Measurements from ENCODE around the gene POU3F2. TPM values are rescaled to one million over a fixed set of nuclear protein-coding genes. Genes with fewer than 3 reads are reported as not detected.
A peak's percentile ranks its signal among the peaks of the same experiment; 100 is the strongest.

The POU3F2 gene
- polyA plus RNA-seq, 3 donors = 0.07 to 0.16 (median 0.10) TPM

DNA sequence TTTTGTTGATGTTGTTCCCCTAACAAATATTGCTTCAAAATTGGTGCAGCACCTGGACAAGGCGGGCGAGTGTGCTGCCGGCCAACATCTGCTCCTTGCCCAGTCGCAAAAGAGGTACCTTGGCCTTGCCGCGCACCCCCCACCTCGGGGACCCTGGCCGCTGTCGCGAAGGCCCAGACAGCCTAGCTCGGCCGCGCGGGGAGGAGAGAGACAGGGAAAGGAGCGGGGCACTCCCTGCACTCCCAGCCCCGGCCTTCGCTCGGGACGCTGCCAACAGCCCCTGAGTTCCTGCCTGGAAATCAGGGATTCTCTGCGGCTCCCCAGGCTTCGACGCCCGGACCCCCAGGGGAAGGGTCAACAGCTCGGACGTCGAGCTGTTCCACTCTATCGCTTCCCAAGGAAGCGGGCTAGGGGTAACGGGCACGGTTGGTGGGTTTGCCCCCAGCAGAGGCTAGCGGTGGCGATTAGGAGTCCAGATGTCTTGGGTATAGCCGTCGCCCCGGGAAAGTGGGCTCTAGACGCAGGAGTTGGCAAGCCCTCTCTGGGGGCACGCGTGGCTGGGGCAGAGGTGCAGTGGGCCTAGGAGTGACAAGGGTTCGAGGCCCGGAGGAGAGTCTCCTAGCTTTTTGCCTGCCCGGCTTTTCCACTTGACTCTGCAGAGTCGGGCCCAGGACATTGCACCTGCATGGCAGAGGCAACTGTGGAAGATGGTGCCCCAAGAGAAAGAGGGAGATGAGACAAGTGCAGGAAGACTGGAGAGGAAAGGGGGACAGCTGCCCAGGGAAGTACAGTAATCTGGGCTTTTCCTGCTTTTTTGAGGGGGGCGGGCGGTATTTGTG, 8.2 kb downstream of the POU3F2 start:
- no peak for DNase-seq

DNA sequence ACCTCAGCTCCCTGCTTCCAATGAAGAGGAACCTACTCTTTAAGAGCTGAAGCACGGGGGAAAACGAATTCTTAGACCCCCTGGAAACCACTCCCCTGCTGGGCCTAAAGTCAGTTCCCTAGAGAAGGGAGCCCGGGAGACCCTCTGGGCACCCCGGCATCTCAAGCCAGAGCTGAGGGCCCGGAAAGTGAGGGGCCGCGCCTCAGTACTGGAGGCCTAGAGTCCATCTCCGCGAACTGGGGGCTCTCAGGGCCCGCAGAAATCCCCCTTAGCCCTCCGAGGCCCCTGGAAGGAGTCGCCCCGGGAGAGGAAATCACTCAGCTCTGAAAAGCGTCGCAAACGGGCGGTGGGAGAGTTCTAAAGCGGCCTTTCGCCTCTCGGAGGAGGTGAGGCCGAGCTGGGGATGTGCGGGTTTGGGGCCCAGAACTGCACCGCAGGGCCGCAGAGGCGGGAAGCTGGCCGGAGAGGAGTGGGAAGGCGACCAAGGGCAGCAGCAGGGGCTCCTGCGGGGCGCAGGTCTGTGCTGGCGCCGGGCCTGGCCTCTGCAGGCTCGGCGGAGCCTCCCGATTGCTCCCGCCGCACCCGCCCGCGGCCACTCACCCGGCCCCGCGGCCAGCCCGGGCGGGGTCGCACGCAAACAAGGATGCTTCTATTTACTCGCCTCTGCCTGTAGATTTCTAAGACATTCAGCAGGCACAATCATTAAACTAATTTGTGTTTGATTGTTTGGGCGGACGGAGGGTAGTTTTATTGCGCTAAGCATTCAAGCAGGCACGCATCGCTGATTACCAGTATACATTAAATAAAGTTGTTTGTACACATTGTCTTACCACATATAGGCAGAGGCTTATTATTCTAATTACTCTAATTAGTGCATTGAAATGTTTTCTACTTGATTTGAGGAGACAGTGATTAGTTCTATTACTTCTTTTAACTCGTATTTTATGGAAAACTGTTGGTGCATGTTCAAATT, 9.2 kb downstream of the POU3F2 start:
- no peak for DNase-seq

DNA sequence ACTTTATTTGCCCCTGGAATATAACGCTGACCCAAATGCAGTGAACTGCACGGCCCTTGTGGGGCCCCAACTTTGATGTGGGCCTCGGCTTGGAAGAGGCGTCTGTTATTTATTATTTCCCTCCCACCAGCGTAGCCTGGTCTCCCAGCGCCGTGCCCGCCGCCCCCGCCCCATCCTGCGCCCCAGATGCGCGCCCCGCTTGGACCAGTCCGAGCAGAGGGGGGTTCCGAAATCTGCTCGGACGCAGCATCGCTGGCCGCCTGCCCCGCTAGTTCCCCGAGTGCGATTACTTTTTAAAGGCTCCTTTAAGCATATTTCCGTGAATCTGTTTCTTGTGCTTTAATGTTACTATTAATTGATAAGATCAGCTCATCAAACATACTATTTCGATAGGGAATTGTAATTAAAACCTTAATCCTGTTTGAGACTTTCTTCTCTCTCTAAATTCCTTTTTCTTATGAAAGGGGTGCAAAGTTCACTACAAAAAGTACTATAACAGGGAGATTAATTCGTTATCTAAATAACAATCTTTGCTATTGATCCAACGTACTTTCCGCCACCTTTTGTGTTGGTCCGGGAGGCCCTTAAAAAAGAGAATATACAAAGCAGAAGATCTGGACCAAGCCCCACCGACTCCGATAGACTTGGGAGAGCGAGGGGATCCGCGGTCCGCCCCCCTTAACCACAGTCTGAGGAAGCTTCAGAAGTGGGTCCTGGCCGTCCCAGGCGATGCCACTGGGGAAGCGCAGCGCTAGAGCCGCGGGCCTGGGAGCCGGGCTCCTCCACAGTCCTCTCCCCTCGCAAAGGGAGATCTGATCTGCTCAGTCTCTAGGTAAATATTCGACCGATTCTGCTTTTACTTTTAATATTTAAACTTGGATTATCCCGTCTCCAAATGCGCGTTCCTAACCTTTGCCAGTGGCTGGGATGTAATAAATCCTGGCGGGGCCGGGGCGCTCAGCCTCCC, 10.2 kb downstream of the POU3F2 start:
- no peak for DNase-seq

DNA sequence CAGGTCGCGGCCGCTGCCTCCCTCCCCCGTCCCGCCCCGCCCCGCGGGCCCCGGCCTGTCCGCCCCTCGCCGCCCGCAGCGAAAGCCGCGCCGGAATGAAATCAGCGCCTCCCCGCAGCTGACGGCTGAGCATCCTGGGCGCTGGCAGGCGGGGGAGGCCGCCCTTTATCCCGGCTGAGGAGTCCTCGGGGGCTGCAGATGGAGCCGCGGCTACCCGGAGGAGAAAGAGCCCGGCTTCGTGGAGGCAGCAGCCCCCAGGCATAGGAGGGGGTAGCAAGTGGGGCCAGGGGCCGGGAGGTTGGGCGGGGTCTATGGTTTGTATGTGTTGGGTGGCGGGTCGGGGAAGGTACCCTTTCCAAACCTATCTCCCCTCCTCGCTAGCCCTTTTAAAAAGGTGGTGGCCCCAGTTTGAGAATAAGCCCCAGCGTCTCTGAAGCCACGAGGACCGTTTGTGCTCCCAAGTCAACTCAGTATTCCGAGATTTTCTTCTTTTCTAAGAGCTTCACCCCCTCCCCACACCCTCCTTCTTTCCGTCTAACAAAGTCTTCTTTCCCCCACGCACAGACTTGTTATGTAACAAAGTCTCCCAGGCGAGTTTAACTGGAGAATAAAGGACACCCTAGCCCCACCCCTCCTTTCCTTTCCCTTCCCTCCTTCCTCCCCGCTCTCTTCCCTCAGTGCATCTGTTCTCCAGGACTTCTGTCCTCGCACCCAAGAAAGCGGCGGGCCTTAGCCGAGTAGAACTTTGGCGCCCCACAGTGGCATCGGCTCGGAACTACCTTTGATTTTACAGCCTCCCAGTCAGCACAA, 11.0 kb downstream of the POU3F2 start:
- peak; percentile 81 for DNase-seq

DNA sequence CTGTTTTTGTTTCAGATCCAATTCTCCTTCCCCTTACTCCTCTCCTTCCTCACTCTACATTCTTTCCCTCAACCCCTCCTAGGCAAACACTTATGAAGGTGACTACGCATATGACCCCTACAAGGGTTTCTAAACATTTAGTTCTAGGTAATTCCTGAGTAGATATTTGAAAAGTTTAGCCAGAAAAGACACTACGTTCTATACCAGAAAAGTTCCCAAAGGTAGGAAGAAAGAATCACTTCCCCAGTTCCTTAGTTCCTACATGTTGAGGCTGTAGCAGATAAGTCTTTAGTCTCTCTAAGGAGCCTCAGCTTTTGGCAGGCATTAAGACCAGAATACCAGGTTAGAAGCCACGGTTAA, 11.6 kb downstream of the POU3F2 start:
- DNase-seq = no peak

DNA sequence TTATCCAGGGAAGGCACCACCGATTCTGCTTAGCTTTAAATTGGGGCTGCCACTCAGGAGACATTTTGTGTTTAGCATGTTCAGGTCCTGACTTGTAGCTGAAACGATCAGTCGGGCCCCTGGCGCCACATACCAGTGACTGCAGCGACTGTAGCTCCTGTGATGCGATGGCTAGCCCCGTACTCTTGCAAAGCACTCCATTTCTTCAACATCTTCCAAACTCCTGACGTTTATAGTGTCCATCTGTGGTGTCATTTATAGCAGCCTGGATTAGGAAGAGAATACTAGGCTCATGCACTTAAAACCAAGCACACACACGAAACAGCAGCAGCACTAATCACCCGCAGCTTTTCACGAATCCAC, 13.0 kb downstream of the POU3F2 start:
- DNase-seq = no peak

DNA sequence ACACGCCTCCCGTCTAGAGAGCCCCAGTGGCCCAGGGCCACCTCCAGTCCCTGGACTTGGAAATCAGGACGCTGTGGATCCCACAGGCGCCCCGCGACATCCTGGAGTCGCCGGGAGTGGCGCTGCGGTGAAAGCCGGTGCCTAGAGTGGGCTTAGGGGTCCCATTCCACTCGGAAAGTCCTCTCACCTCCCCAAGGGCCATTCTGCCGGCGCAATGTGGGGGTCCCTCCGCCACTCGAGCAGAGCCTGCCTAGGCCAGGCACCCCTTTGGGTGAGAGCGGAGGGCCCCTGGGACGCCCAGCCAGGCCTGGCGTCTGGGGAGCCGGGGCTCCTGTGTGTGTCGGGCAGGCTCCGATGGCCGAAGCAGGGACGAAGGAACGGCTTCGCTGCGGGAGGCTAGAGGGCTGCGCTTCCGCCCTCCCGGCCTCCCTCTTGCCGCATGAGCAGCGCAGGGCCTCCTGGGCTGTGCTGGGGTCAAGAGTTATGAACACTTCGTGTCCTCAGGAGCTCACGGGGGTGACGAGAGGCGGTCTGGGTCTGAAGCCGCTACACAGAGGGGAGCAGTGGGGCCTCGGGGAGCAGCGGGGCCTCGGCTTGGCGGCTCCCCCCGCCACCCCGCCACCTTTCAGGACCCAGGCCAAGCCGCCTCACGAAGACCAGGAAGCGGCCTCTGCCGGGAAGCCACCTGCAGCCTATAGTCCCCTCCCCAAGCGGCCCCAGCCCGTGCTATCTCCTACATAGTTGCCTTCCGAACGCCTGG, 13.6 kb downstream of the POU3F2 start:
- DNase-seq = no peak

DNA sequence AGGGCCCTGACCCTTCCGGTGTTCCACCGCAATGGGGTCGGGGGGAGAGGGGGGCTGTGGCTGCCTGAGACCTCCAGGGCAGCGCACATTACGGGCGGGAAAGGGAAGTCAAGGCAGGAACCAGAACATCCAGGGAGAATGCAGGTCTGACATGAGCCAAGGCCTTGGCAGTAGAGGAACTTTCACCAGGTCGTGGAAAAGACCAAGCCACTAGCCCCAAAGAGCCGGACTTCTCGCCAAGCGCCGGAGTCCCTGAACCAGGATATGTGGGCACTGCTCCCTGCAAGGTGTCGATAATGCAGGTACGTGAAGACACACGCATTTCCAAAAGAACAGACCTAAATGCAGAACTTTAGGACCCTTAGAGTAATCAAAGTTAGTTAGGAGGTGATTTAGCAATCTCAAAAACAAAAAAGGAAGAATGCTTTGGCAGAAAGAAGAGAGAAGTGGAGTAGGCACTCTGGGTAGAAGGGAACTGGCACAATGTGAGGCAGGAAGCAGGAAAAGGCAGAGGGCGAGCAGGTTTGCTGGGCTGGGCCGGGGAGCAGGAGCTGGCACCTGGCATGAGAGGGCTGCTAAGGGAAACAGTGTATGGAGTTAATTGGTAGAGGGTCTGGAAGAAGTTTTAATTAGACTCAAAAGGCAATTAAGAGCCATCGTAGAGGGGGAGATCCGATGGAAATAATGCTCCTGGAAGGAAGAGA, 14.3 kb downstream of the POU3F2 start:
- no peak for DNase-seq

DNA sequence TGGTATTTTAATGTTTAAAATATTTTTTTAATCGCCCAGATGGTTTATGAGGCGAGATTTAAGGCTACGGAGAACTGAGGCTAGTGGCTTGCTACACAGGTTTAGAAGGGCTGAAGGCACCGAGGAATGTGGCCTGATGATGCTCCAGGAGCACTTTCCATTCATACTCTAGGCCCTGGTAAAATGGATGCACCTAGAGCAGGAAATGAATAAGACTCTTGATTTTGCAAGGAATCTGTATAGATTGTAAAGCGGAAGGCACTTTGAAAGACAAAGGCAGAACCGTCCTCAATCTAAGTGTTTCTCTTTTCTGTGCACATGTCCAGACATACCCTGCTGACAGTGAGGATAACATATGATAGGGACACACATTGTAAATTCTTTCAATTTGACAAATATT, 30.1 kb downstream of the POU3F2 start:
- DNase-seq = no peak

DNA sequence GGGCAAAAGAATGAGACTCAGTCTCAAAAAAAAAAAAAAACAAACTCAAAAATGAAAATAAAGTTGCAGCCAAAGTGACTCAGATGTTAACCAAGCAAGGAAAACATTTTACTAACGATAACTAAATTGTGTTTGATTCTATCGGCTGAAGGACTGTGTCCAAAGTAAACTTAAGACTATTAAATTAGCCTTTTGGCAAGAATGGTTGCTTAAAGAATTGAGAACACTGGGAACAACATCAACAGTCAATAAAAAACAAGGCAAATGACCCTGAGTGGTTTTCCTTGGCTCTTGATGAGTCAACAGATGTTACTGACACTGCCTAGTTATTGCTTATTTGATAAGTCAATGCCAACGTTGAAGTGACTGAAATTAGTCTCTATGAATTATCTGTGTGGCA, 36.7 kb downstream of the POU3F2 start:
- DNase-seq = no peak

DNA sequence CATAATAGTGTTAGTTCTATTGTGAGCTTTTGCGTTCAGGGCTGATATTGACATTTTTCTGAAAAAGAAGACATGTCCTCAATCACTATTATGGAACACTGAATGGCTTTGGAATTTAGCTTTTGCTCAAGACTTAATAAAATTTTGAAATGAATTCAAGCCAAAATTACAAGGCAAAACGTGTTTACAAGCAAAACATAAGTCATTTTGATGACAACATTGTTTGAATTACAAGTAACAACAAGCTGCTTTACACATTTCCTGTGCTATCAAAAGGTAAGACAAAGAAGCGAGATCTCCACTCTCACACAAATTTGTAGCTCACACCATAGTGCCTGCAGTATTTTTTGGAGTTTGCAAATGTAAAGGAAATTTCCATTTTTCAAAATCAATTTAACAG, 37.4 kb downstream of the POU3F2 start:
- no peak for DNase-seq

DNA sequence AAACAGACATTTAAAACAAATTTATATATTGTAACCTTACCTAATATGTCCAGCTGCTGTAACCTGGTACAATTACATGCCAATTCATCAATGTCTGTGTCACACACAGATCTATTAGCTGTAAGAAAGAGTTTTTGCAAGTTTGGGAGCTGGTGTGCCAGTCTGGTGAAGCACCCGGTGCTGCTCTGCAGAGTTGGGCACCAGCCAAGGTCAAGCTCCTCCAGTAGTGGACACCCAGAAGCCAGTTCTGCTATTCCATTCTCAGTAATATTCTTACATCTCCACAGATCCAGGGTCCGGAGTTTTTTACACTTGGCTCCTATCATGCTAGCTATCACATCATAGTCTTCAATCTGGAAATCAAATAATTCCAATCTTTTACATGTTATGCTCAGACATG, 41.0 kb downstream of the POU3F2 start:
- no peak for DNase-seq

DNA sequence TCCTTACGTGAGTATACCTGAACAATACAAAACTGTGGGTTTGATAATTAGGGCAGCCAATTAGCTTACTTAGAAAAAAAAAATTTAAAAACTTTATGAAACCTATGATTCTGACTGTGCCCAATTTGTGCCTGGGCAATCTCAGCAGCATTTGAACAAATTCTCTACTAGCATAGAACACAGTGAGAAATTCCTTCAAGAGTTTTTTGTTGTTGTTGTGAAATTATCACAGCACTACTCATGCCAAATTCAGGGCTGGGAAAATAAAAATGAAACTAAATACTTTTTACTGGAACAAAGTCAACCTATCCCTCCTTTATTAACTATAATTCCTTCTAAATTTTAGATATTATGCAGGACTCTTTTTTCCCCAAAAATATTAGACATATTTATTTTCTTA, 42.9 kb downstream of the POU3F2 start:
- no peak for DNase-seq

DNA sequence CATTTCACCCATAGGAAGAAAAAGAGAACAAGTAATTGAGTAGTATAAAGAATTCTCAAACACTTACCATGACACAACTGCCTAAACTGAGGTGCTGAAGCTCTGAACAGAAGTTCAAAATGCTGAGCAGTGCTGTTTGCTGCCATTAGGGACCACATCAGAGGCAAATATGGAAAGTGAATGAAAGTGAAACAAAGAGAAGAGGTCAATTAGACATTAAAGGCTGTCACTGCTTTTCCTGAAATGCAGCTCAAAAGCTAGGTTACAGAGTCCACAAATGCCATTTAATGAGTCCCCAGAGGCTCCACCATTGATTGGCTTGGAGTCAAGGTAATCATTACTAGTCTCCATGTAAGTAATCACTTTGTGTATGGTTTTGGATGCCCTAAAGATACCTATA, 46.1 kb downstream of the POU3F2 start:
- no peak for DNase-seq

DNA sequence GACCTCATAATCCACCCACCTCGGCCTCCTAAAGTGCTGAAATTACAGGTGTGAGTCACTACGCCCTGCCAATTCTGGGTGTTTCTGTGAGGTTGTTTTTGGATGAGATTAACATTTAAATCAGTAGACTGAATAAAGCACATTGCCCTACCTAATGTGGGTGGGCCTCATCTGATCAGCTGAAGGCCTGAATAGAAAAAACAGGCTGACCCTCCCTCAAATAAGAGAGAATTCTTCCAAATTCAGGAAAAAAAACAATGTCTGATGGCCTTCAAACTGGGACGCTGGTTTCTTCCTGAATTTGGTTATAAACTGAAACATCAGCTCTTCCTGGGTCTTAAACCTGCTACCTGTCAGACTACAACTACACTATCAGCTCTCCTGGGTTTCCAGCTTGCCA, 51.0 kb downstream of the POU3F2 start:
- no peak for DNase-seq

DNA sequence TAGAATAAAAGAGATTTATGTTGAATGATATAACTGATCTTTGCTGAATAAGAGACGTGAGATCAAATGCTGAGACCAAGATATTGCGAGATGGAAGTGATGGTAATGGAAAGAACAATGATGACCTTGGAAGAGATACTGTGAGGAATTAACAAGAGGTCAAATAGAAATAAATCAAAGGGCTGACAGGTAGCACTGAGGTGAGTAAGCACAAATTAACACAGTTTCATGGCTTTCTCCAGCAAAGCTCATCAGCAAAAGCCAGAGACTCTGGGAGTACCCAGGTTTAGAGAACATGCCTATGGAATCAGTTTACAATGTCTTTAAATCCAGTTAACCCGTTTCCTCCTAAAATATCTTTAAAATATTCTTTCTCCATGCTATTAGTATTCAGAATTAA, 53.3 kb downstream of the POU3F2 start:
- no peak for DNase-seq

Measured in renal pelvis (tissue), 4 donors.